Retina (tissue), 1 donor: ENCODE measurements around the gene ELMOD3.
"Not testable (repeated sequence)": the region's sequence is repeated elsewhere in the genome, so short reads cannot be mapped to it uniquely, and the experiment has no call there.

Source experiments
- DNase-seq: peaks from one replicate; pipeline ENCODE4 v3.0.0-alpha.2; 2016

Gene ELMOD3

DNA sequence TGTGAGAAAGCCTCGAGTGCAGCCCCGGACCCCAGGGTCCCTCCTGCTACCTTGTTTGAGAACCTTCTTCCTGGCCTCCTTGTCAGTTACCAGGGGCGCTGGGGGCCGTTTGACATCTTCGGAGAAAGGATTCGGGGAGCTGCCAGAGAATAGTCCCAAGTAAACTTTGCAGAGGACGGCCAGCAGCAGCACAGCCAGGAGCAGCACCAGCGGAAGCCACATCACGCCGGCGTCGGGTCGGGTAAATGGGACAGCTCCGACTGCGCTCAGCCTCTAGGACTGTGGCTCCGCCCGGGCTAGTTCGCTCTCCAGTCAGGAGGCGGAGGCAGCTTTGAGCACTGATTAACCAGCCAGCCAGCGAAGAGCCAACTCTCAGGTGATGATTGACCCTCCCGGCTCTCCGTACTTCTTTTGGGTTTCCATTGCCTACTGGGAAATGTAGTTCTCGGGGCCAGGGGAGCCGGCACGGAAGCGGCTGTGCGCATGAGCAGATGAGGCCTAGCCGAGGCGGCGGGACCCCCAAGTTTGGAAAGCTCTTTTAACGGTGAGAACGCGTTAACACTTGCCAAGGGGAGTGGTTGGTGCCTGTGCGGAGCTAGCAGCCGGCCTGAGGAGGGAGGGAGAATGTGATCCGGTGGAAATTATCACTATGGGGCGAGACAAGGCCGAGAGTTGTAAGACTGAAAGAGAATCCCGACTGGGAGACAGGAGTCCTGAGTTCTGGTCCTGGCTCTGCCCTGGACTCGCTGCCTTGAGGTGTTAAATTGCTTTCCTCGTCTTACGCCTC is at the start of gene ELMOD3, which contains the start of gene RETSAT:
TSS of gene ELMOD3 (plus strand) at position 484 of the 787 bp plus-strand sequence. CDS start 2,430 bp downstream, outside the sequence.
TSS of gene RETSAT (minus strand) at position 243 of the 787 bp plus-strand sequence. CDS start at position 222, 21 bp downstream.
- peak; percentile 97 for DNase-seq

DNA sequence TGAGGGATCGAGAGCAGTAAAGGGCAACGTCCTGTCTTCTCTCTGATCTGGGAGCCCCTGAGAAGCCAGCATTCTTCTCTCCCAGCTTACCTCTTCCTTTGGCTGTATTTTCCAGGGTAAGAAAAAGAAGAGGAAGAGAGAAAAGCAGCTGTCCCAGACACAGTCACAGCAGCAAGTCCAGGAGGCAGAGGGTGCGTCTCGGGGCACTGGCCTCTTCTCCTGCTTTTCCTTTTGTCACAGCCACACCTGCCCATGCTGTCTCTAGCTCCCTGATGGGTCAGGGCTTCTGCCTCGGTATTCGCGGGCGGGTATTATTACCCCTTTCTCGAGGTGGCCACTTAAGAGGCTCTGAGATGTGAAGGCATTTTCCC is 47.1 kb upstream of the ELMOD3 start:
- no peak for DNase-seq

DNA sequence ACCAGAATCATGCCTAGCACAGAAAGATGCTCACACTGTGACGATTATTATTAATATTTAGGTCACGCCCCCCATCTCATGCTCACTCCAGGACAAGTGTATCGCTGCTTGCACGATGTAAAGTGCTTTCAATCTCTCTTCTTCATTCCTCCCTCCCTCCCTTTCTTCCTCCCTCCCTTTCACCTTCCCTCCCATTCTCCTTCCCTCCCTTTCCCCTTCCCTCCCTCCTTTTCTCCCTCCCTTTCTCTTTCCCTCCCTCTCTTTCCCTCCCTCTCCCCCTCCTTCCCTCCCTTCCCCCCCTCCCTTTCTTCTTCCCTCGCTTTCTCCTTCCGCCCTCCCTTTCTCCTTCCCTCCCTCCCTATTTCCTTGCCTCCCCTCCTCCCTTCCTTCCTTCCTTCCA is 46.4 kb upstream of the ELMOD3 start:
- no peak for DNase-seq

DNA sequence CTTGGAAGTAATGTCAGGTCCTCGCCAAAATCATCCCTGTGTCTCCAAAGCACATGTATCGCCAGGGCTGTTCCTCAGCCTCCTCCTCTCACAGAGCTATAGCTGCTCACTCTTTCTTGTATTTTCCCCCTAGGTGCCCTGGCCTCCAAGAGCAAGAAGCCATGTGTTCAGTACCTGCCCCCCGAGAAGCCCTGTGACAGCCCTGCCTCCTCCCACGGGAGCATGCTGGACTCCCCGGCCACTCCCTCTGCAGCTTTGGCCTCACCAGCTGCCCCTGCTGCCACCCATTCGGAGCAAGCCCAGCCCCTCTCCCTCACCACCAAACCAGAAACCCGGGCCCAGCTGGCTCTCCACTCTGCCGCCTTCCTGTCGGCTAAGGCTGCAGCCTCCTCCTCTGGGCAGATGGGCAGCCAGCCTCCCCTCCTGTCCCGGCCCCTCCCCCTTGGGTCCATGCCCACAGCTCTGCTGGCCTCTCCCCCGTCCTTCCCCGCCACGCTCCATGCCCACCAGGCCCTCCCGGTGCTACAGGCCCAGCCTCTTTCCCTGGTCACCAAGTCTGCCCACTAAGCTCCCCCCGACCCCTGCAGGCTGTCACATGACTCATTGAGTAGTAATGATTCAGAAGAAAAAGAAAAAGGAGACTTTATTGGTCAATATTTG is 45.5 kb upstream of the ELMOD3 start:
- peak; percentile 60 for DNase-seq

DNA sequence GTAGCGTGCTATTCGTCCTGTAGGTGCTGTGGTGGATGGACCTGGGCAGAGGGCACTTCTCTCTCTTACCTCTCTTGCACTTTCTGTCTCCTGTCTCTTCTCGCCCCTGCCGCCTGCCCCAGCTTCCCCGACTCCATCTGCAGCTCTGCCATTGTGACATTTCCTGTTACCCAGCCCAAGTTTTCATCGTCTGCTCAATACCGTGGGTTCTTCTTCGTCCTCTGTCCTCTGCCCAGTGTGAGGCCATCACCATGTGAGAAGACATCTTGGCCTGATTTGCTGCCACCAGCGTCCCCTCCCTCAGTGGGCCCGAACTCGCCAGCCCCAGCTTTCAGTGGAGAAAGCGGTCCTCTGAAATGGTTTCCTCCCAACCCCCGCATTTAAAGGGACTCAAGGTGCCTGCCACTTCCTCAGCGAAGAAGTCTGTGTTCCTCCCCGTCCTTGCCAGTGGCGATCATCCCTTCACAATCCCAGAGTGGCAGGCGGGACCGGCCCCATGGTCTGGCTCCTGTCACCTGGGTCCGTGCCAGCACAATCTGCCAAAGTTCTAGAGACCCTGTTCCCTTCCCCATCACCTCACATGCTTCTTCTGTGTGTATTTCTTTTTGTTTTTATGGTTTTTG is 44.8 kb upstream of the ELMOD3 start:
- no peak for DNase-seq

DNA sequence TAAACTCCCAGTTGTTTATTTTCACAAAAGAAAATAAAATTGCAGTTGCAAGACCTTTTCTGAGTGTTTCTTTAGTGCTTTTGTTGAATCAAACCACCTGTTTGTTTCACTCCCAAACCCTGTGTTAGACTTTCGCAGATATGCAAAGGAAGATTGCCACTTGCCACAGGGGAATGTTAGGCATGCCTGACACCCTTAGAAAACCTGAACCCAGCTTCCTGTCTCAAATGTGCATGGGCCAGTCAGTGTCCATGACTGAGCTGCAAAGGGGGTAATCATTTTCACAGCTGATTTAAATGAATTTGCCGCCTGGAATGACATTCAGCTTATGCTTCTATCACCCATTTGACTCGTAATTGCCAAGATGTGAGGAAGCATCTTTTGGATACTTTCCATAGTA is 44.2 kb upstream of the ELMOD3 start:
- no peak for DNase-seq

DNA sequence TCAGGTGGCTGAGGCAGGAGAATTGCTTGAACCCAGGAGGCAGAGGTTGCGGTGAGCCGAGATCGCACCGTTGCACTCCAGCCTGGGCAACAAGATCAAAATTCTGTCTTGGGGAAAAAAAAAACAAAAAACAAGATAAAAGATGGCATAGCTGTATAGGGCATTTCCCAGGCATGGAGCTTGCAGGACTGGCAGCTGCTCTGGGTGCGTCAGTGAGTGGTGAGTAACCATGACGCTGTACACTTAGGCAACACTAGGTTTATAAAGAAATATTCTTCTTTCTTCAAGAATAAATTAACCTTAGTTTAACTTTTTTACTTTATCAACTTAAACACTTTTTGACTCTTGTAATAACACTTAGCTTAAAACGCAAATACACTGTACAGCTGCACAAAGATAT is 42.2 kb upstream of the ELMOD3 start:
- no peak for DNase-seq

DNA sequence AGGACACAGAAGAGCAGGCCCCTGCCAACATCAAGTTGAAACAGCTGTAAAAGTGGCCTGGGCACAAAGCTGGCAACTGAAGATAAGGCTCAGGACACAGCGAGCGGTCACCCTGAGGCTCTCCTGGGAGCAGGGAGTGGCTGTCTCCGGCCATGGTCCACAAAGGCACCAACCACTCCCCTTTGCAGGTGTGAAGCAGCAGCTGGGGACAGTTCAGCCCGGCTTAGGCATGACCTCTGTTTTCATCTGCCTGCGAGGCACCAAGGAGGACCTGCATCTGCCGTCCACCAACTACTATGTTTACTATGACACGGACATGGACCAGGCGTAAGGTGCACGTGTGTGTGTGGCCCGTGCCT is 39.7 kb upstream of the ELMOD3 start:
- no peak for DNase-seq

DNA sequence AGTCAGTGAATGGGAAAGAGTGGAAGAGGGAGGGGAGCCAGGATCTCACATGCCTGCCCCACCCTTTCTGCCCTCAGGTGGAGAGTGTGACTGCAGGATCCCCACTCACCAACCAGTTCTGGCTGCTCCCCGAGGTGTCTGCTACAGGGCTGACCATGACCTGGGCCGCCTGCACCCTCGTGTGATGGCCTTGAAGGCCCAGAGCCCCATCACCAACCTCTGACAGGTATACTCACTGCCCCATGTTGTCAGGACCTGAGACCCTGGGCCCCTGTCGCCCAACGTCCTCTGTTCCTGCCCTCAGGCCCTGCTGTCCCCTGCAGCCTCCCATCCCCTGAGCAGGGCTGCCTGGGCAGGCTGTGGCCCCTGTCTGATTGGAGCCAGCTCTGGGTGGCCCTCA is 38.6 kb upstream of the ELMOD3 start:
- not testable (repeated sequence) for DNase-seq

DNA sequence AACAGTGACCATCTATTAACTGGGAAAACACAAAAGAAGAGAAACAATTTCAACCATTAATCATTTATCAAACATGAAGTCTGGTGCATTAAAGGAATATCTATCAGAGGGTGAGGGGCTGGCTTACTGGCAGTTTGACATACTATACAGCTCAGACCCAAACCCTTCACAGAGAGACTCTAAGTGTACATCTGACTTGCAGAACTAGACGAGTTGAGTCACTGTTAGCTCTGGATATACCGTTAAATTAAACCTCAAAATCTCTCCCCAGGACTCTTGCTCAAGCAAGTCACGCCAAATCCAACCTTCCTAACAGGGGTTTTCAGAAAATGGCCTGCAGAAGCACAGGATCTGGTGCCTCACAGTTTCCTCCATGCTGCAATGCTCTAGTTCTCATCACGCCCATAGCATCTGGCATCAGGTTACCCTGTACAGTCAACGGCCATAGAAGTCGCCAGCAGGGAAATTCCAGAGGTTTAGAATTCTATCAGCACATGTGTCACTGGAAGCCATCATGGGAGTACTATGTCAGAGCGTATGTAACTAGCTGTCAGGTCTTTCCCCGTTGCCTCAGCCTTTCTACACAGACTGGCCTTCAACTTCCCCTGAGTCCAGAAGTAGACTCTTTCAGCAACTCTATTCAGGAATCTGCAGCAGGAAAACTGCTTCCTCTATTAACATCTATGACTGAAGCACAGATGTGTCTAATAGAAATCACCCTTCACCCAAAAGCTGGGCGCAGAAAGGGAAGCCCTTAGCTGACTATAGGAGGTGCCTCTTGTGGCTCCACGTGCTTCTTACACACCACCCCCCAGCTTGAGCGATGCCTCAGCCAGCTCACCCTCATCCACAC is 36.1 kb upstream of the ELMOD3 start:
- DNase-seq: no peak

DNA sequence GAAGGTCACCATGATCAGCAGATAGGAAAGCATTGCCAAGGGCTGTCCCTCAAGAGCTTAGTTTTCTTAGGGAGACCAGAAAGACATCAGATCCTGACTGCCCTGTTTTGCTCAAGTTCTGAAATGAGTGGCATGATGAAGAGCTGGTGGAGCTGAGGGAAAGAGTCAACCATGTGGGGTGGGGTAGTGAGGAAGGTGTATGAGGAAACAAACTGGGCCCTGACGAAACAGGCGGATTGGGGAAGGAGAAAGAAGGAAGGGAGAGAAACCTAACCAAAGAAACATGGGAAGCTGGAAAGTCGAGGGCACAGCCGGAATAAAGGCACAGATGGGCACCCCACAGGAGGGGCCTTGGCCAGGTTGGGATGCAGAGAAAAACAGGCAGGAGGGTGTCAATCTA is 34.8 kb upstream of the ELMOD3 start:
- no peak for DNase-seq

DNA sequence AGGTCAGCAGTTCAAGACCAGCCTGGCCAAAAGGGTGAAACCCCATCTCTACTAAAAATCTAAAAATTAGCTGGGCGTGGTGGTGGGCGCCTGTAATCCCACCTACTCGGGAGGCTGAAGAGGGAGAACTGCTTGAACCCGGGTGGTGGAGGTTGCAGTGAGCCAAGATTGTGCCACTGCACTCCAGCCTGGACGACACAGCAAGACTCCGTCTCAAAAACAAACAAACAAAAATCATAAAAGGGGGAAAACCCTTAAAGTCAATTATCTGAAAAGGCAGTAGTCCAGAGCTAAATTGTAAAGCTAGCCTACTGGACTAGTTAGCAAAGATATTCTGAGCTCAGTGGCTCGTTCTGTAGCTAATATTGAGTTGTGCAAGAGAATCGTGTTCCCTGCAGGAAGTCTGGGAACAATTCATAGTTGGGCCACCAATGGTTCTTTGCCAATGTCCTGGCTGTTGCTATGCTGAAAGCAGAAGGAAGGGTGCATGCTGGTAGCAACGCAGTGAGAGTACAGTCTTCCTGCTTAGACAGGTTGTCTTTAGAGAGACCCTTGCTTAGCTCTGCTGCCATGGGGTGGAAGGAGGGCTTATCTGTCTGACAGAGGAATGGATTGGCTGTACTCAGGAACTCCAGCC is 31.1 kb upstream of the ELMOD3 start:
- no peak for DNase-seq

DNA sequence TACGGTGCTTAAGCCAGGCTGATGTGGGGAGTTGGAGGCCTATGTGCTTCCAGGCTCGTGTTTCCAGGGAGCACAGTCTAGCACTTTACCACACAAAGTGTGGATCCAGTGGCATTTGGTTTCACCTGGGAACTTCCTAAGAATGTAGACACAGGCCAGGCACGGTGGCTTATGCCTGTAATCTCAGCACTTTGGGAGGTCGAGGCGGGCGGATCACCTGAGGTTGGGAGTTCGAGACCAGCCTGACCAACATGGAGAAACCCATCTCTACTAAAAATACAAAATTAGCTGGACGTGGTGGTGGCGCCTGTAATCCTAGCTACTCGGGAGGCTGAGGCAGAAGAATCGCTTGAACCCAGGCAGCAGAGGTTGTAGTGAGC is 30.6 kb upstream of the ELMOD3 start:
- not testable (repeated sequence) for DNase-seq

DNA sequence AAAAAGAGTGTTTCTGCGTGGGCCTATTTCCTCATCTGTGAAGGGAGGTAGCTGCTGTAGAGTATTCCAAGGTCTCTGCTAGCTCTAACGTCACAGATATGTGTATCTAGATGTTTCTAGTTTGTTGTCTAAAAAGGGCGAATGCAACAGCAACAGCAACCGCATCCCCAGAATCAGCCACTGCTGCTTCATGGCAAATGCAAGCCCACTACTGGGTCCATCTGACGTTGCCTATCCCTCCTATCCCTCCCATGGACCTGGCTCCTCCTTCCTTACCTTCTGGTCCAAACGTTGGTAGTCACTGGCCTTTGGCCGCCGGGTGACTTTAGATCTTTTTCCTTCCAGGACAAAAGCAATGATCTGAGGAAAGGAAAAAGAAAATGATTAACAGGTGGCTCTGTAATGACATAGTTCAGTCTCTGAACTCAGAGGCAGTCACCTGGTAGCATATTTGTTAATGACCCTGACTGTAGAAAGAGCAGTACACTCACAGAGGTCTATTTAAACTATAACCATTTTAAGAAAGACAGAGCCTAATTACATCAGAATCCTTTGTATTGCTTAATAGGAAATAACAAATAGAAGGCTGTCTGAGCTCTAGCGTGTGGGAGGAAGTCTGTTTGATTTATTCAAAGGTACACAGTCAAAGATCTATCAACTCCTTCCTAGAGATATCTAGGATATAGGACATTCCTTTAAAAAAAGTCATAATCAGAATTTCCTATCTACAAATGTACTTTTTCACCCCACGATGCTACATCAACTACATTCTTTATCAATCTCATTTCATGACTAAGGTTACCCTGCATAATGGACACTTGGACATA is 29.7 kb upstream of the ELMOD3 start:
- DNase-seq: no peak

DNA sequence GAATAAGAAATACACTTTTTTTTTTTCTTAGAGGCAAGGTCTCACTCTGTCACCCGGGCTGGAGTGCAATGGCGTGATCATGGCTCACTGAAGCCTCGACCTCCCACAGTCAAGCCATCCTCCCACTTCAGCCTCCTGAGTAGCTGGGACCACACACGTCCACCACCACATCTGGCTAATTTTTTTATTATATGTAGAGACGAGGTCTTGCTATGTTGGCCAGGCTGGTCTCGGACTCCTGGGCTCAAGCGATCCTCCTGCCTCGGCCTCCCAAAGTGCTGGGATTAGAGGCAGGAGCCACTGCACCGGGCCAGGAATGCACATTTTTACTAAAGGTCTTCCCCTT is 29.1 kb upstream of the ELMOD3 start:
- no peak for DNase-seq

DNA sequence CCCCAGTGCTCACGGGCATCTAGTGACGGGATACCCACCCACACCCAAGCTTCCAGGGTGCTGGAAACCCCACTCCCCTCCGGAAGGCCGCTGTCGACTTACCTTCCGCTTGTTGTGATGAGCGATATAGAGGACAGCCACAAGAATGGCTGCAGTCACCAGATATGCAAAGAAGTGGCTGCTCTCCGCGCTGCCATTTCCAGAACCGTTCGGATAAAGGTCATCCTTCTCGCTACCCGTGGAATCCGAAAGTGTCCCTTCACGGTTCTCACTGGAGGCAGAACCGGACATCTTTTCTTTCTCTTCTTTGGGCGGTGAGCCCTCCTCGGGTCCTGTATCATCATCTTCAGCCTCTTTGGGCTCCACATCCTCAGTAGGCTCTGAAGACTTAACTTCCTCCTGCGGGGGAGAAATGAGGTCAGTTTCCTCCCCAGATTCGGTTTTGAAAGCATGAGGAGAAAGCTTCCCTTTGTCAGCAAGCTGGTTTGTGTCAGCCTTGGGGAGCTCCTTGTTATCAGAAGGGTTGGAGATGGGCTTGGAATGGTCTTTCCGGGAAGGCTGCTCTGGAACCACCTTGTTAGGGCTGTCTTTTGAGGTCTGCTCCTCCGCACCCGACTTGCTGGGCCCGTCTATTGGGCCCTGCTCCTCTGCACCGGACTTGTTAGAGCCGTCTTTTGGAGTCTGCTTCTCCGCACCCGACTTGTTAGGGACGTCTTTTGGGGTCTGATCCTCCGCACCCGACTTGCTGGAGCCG is 28.0 kb upstream of the ELMOD3 start:
- DNase-seq: no peak

DNA sequence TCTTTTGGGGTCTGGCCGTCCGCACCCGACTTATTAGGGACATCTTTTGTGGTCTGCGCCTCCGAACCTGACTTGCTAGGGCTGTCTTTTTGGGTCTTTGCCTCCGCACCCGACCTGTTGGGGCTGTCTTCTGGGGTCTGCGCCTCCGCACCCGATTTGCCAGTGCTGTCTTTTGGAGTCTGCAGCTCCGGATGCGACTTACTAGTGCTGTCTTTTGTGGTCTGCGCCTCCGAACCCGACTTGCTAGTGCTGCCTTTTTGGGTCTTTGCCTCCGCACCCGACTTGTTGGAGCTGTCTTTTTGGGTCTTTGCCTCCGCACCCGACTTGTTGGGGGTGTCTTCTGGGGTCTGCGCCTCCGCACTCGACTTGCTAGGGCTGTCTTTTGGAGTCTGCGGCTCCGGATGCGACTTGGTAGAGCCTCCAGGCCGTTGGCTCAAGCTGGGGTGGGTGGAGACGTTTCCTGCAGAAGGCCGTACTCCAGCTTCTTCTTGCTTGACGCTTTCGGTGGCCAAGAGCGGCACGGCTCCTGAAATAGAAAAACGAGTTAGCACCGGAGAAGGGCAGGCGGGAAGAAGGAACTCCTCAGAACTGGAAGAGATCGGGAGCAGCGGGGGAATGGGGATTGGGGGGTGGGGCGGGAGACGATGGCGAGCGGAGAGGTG is 27.3 kb upstream of the ELMOD3 start:
- peak; percentile 64 for DNase-seq

DNA sequence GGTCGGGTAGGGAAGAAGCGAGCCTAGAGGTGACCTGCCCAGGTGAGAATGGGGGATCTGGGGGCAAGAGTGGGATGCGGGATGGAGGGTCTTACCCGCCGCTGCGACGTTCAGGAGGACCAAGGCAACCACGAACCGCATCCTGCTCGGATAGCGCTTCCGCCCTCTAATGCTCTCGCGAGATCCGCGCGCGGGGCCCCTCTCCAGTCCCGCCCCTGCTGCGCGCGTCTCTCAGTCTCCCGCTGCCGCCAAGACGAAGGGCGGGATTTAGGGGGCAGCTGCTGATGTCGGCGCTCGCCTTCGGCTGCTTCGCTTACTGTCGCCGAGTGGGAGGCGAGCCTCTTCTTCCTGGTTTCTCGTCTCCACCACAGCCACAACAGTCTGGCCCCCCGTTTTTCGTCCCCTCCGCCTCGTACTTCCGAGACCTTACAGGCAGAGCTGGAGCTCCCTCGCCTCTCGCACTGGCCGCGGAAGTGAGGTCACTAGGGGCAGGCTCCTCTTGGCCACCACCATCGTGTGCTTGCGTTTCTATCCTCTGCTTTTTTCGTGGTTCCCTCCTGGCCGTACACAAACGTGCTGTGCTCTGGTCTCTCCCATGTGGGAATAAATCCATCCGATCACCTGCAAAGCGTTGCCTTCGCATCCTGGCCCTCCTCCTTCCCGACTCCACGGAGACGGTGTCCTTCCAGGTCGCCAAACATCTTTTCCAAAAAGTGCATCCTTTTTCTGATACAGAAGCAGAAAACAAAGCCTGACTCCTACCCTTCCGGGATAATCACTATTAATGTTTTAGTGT is 26.5 kb upstream of the ELMOD3 start, which contains the start of gene TGOLN2:
TSS of gene TGOLN2 (minus strand) at position 168 of the 796 bp plus-strand sequence. CDS start at position 141, 27 bp downstream.
- DNase-seq: peak; percentile 98

DNA sequence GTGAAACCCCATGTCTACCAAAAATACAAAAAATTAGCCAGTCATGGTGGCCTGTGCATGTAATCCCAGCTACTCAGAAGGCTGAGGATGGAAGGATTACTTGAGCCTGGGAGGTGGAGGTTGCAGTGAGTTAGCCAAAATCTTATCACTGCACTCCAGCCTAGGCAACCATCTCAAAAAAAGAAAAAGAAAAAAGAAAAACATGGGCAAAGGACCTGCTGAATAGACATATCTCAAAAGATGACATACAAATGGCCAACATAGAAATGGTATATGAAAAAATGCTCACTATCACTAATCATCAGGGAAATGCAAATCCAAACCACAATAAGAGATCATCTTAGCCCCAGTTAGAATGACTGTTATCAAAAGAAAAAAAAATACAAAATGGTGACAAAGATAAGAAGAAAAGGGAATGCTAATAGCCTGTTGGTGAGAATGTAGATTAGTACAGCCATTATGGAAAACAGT is 25.4 kb upstream of the ELMOD3 start:
- no peak for DNase-seq
